PC-9 (cell line): ENCODE data around the gene STRA6. TPM values are rescaled to one million over a fixed set of nuclear protein-coding genes. Genes with fewer than 3 reads are reported as not detected.

ENCODE experiments used
- BruUV-seq: library from RNA; stranded (reverse); fragments of 400-500 nt; replicated peaks from 2 replicates; lab custom pipeline; 2021; lab: Mats Ljungman, UMichigan
- CTCF ChIA-PET: fragments of 300-600 bp; sonication (Branson Sonifier 250); formaldehyde crosslinking; loops from one replicate; lab custom pipeline; 2022; ENCODE audit warnings: antibody characterized with exemption; lab: Charles Lee
- POLR2A ChIA-PET: fragments of 300-600 bp; sonication (Branson Sonifier 250); formaldehyde crosslinking; loops from one replicate; lab custom pipeline; 2022; ENCODE audit warnings: antibody characterized with exemption; ENCODE audit not compliant: unreplicated experiment; lab: Charles Lee
- DNase-seq, 2 experiments: peaks; one replicate each; pipeline versions ENCODE4 v3.0.0 to v3.0.0-alpha.2; 2015 to 2022; ENCODE audit warnings: mixed read lengths in 1 of 2
- H2AFZ ChIP-seq: fragments of 200-600 bp; sonication (generic); 2 replicates; pipeline ENCODE4 v1.8.1; 2017; ENCODE audit warnings: antibody characterized with exemption
- H3F3A ChIP-seq: fragments of 200-600 bp; sonication (generic); 2 replicates; pipeline ENCODE4 v1.8.1; 2017; ENCODE audit warnings: antibody characterized with exemption, mild to moderate bottlenecking, low read depth; ENCODE audit not compliant: insufficient read depth
- H3K27ac ChIP-seq: fragments of 200-600 bp; sonication (generic); 2 replicates; pipeline ENCODE4 v1.6.1; 2016; ENCODE audit warnings: mixed run types
- H3K27me3 ChIP-seq: fragments of 200-600 bp; sonication (generic); 2 replicates; pipeline ENCODE4 v1.6.1; 2016; ENCODE audit warnings: low read depth, mixed run types; ENCODE audit not compliant: insufficient read depth
- H3K36me3 ChIP-seq: fragments of 200-600 bp; sonication (generic); 2 replicates; pipeline ENCODE4 v1.6.1; 2016; ENCODE audit warnings: low read depth, mixed run types
- H3K4me1 ChIP-seq: fragments of 200-600 bp; sonication (generic); replicated peaks from 2 replicates; pipeline ENCODE4 v1.6.1; 2016; ENCODE audit warnings: mixed run types; ENCODE audit not compliant: insufficient read depth
- H3K4me2 ChIP-seq: fragments of 200-600 bp; sonication (generic); 2 replicates; pipeline ENCODE4 v1.6.1; 2017; ENCODE audit warnings: mixed run types
- H3K4me3 ChIP-seq: fragments of 200-600 bp; sonication (generic); 2 replicates; pipeline ENCODE4 v1.6.1; 2016; ENCODE audit warnings: mixed run types
- H3K79me2 ChIP-seq: fragments of 200-600 bp; sonication (generic); 2 replicates; pipeline ENCODE4 v1.6.1; 2017; ENCODE audit warnings: low read depth, mixed run types
- H3K9me2 ChIP-seq: fragments of 200-600 bp; sonication (generic); 2 replicates; pipeline ENCODE4 v1.8.1; 2017; ENCODE audit warnings: mild to moderate bottlenecking; ENCODE audit not compliant: insufficient read depth
- H3K9me3 ChIP-seq: fragments of 200-600 bp; sonication (generic); 2 replicates; pipeline ENCODE4 v1.8.1; 2016; ENCODE audit warnings: low read depth; ENCODE audit not compliant: insufficient read depth
- H4K20me1 ChIP-seq: fragments of 200-600 bp; sonication (generic); 2 replicates; pipeline ENCODE4 v1.8.1; 2017; ENCODE audit not compliant: insufficient read depth
- EZH2 ChIP-seq: fragments of 200-600 bp; sonication (generic); IDR thresholded peaks from 2 replicates; pipeline ENCODE4 v1.8.0; 2017; ENCODE audit warnings: antibody characterized with exemption, low read depth
- intact Hi-C: fragments of 100-400 bp; cut with micrococcal nuclease; formaldehyde crosslinking; loops from one replicate; pipeline ENCODE4 v1.10.0; 2022; ENCODE audit not compliant: unreplicated experiment
- total RNA-seq: library from RNA; stranded (reverse); gene quantifications from 2 replicates; pipeline ENCODE4 v1.2.3, GENCODE V29; 2021
- TF ChIP-seq, protein P1 (sequence below): fragments of 200-600 bp; sonication (generic); conservative IDR thresholded peaks from 2 replicates; pipeline ENCODE4 v1.6.1; 2017; ENCODE audit warnings: mixed run types, antibody characterized with exemption, mild to moderate bottlenecking, moderate library complexity

Gene STRA6
- total RNA-seq, 1 experiment from 2014 or later = 64.9 TPM

DNA sequence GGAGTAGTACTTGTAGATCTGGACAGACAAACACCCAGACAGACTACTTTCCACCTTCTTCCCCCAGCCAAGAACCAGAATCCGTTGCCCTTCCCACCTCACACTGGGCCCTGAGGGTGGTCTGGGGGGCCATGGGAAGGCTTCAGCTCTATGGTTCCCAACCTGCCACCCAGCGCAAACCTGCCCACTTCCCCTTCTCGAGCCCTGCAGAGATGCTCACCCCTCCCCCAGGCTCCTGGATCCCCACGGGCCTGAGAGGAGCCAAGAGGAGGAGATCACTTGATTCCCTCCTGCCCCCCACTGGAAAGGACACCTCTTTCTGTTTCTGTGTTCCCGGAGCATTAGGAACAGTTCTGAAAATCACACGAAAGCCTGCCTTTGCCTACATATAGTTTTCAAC lies 8.7 kb downstream of the STRA6 start:
- no peak for DNase-seq
- Histone ChIP-seq H3K27ac (peak overlapping the region; percentile 95), H3K79me2 (peaks cover 36% of the 10 kb centered on the region), H3K36me3 (peaks cover 47% of the 10 kb centered on the region), H3K4me2 (peak overlapping the region; percentile 96), H3F3A (peaks cover 59% of the 10 kb centered on the region), H2AFZ (no peak overlapping the region), H3K27me3 (no peaks in the 10 kb centered on the region), H3K4me3 (no peak overlapping the region), H3K9me3 (no peaks in the 10 kb centered on the region), H3K9me2 (no peaks in the 10 kb centered on the region), H3K4me1 (peaks cover 75% of the 10 kb centered on the region), H4K20me1 (no peaks in the 10 kb centered on the region; the same call in 1 of the 2 replicates)
- no peak for TF ChIP-seq EZH2
- TF ChIP-seq, protein P1, sequence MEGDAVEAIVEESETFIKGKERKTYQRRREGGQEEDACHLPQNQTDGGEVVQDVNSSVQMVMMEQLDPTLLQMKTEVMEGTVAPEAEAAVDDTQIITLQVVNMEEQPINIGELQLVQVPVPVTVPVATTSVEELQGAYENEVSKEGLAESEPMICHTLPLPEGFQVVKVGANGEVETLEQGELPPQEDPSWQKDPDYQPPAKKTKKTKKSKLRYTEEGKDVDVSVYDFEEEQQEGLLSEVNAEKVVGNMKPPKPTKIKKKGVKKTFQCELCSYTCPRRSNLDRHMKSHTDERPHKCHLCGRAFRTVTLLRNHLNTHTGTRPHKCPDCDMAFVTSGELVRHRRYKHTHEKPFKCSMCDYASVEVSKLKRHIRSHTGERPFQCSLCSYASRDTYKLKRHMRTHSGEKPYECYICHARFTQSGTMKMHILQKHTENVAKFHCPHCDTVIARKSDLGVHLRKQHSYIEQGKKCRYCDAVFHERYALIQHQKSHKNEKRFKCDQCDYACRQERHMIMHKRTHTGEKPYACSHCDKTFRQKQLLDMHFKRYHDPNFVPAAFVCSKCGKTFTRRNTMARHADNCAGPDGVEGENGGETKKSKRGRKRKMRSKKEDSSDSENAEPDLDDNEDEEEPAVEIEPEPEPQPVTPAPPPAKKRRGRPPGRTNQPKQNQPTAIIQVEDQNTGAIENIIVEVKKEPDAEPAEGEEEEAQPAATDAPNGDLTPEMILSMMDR = no peak
- BruUV-seq = no TSS peak
- POLR2A ChIA-PET = interaction anchor here (0.6 kb wide), 1 partner anchor 15 kb away, joined by 4 read pairs; no protein-coding TSS in a partner anchor
- CTCF ChIA-PET = no interaction called here
- intact Hi-C loops = no loop called here

DNA sequence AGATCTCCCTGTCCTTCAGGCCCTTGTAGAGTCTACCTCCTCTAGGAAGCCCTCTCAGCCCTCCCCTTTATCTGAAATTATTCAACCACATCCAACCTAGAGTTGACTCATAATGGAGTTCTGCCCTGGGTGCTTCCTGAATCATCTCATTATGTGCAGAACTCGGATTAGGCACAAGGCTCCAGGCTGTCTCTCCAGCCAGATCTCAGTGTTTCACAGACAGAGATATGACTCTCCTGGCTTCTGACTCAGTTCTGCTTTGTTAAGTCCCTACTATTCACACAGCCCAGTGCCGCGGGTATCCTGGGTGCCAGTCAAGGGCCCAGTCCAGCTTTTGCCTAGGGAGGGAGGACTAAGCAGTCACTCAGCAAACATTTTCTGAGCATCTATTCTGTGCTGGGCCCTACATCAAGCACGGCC lies 9.3 kb downstream of the STRA6 start:
- H3K4me2 ChIP-seq = peak overlapping the region; percentile 96
- peak; percentile 39 to 94 for DNase-seq
- H3F3A ChIP-seq = peaks cover 55% of the 10 kb centered on the region
- peak overlapping the region; percentile 95 for H3K27ac ChIP-seq
- H3K4me1 ChIP-seq = peaks cover 69% of the 10 kb centered on the region
- H3K9me2 ChIP-seq = no peaks in the 10 kb centered on the region
- peaks cover 30% of the 10 kb centered on the region for H3K79me2 ChIP-seq
- intact Hi-C loops = no loop called here
- H3K4me3 ChIP-seq = no peak overlapping the region
- H3K27me3 ChIP-seq = no peaks in the 10 kb centered on the region
- H3K9me3 ChIP-seq = no peaks in the 10 kb centered on the region
- POLR2A ChIA-PET = interaction anchor here (0.6 kb wide), 1 partner anchor 15 kb away, joined by 4 read pairs; no protein-coding TSS in a partner anchor
- H2AFZ ChIP-seq = no peak overlapping the region
- CTCF ChIA-PET = no interaction called here
- no TSS peak for BruUV-seq
- H3K36me3 ChIP-seq = peaks cover 48% of the 10 kb centered on the region
- TF ChIP-seq EZH2 = no peak
- TF ChIP-seq, protein P1 = no peak
- H4K20me1 ChIP-seq = no peaks in the 10 kb centered on the region; the same call in 1 of the 2 replicates

DNA sequence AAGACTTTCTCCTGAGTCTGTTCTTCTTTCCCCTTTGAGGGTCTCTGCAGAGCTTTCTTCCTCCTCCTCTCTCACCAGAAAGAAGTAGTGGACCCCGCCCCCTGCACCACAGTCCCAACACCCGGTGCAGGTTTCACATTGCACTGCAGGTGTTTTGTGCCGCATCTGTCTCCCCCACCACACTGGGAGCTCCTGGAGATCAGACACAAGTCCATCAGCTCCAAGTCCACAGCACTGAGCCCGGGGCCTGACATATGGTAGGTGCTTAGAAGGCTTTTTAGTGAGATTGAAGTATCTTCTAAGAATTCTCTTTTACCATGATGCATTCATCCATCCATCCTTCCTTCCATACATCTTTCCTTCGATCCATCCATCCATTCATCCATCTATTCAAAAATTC lies 9.8 kb downstream of the STRA6 start:
- H3K79me2 ChIP-seq = peaks cover 24% of the 10 kb centered on the region
- peaks cover 50% of the 10 kb centered on the region for H3K36me3 ChIP-seq
- H3K27me3 ChIP-seq = no peaks in the 10 kb centered on the region
- no peaks in the 10 kb centered on the region for H3K9me2 ChIP-seq
- no peaks in the 10 kb centered on the region; the same call in 1 of the 2 replicates for H4K20me1 ChIP-seq
- no peak overlapping the region for H2AFZ ChIP-seq
- DNase-seq = no peak
- H3K9me3 ChIP-seq = no peaks in the 10 kb centered on the region
- H3K4me2 ChIP-seq = peak overlapping the region; percentile 28
- TF ChIP-seq, protein P1 = no peak
- TF ChIP-seq EZH2 = no peak
- intact Hi-C loops = no loop called here
- no TSS peak for BruUV-seq
- 0 out of 2 replicates have a peak overlapping the region, but pooled peaks have one; percentile 95 for H3K27ac ChIP-seq
- peaks cover 63% of the 10 kb centered on the region for H3K4me1 ChIP-seq
- ChIA-PET CTCF (no interaction called here), POLR2A (no interaction called here)
- H3K4me3 ChIP-seq = no peak overlapping the region
- peaks cover 51% of the 10 kb centered on the region for H3F3A ChIP-seq
